Activated CD4-positive, alpha-beta memory T cell treated with anti-CD3 and anti-CD28 coated beads, Interleukin-2, amount 10 ng/mL, durations not matched to agents 7 days and 5 days (primary cell): ENCODE results near the gene RC3H1. TPM values are rescaled to one million over a fixed set of nuclear protein-coding genes. Genes with fewer than 3 reads are reported as not detected.
"Not testable (repeated sequence)": the region's sequence is repeated elsewhere in the genome, so short reads cannot be mapped to it uniquely, and the experiment has no call there.

Experiments used
- CTCF ChIA-PET: fragments of 350-600 bp; sonication (Branson Sonifier 250); formaldehyde crosslinking; loops from one replicate; lab custom pipeline; 2021; ENCODE audit warnings: antibody characterized with exemption, inconsistent platforms; lab: Charles Lee
- POLR2A ChIA-PET: fragments of 350-600 bp; sonication (Branson Sonifier 250); formaldehyde crosslinking; loops from one replicate; lab custom pipeline; 2021; ENCODE audit warnings: antibody characterized with exemption; lab: Charles Lee
- DNase-seq: peaks from one replicate; pipeline ENCODE4 v3.0.0-alpha.2; 2020
- H3K27ac Mint-ChIP-seq: one replicate; pipeline ENCODE4 v1.8.0; 2021; ENCODE audit warnings: mild to moderate bottlenecking, mixed read lengths
- H3K27me3 Mint-ChIP-seq: one replicate; pipeline ENCODE4 v1.8.0; 2021; ENCODE audit warnings: mixed read lengths
- H3K36me3 Mint-ChIP-seq: one replicate; pipeline ENCODE4 v1.8.0; 2021; ENCODE audit warnings: low read depth, mixed read lengths
- H3K4me1 Mint-ChIP-seq: one replicate; pipeline ENCODE4 v1.8.0; 2021; ENCODE audit warnings: mixed read lengths
- H3K4me3 Mint-ChIP-seq: one replicate; pipeline ENCODE4 v1.8.0; 2021; ENCODE audit warnings: mild to moderate bottlenecking, mixed read lengths
- H3K9me3 Mint-ChIP-seq: one replicate; pipeline ENCODE4 v1.8.0; 2021; ENCODE audit warnings: mixed read lengths
- total RNA-seq, 2 experiments: library from RNA; stranded (reverse); gene quantifications; one replicate each; pipeline ENCODE4 v1.2.3, GENCODE V29; 2021

RC3H1 gene
- total RNA-seq, 2 experiments from 2014 or later = 29.6 to 33.6 TPM

DNA sequence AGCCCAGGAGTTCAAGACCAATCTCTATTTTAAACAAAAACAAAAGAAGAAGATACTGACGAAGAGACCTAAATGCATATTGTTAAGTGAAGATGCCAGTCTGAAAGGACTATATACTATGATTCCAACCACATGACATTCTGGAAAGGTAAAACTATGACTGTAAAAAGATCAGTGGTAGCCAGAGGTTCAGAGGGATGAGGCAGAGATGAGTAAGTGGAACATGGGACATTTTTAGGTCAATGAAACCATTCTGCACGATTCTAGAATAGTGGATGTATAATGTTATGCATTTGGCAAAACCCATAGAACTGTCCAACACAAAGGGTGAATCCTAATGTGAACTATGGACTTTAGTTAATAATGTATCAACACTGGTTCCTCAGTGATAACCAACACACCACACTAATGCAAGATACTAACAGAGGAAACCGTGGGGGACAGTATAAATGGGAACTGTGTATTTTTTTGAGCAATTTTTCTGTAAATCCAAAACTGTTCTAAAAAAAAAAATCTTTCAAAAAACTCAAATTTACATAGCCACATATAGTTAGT is 8.2 kb downstream of the RC3H1 start:
- H3K27me3 Mint-ChIP-seq = no peaks in the 10 kb centered on the region
- H3K4me1 Mint-ChIP-seq = peaks cover 35% of the 10 kb centered on the region
- DNase-seq = no peak
- no peak overlapping the region for H3K27ac Mint-ChIP-seq
- ChIA-PET CTCF (no interaction called here), POLR2A (no interaction called here)
- H3K36me3 Mint-ChIP-seq = peaks cover 42% of the 10 kb centered on the region
- peaks cover 2% of the 10 kb centered on the region for H3K9me3 Mint-ChIP-seq
- H3K4me3 Mint-ChIP-seq = no peak overlapping the region

DNA sequence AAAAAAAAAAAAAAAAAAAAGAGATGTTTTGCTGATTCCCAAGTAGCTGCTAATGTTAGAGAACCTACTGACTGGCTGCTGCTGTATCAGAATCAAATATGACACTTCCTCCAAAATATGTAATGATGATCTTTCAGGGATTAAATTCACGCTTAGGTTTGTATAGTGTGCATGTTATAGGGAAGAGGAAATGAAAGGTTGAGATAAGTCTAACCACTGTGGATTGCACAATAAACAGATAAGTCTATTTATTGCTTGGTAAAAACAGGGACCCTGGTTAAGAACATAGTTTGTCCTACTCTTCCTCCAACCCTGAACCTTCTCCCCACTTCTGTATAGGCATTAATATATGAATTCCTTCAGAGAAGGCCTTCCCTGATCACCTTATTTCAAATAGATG is 13.2 kb downstream of the RC3H1 start:
- no peak overlapping the region for H3K4me3 Mint-ChIP-seq
- POLR2A ChIA-PET = interaction anchor here (0.5 kb wide), 1 partner anchor 992 kb away, joined by 3 read pairs; no protein-coding TSS in a partner anchor
- DNase-seq = no peak
- peaks cover 2% of the 10 kb centered on the region for H3K9me3 Mint-ChIP-seq
- H3K36me3 Mint-ChIP-seq = peaks cover 45% of the 10 kb centered on the region
- H3K4me1 Mint-ChIP-seq = peaks cover 21% of the 10 kb centered on the region
- CTCF ChIA-PET = interaction anchor here (0.6 kb wide), 1 partner anchor 112 kb away, joined by 3 read pairs; no protein-coding TSS in a partner anchor
- H3K27ac Mint-ChIP-seq = no peak overlapping the region
- H3K27me3 Mint-ChIP-seq = no peaks in the 10 kb centered on the region

DNA sequence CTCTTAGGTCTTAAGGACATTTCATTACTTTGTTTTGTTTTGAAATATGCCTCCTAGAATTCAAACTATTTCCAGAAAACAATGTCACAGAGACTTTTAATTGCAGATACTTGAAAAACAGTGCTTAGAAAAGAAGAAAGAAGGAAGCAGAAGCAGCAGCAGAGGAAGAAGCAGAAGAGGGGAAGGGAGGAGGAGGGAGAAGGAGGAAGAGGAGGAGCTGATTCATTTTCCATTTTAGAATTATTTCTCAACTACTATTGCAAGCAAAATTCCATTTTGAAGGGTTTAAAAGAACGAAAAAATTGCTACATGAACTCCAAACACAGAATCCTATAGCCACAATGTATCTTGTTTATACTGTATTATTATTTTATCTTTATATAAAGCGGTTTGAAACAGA is 13.9 kb downstream of the RC3H1 start:
- H3K36me3 Mint-ChIP-seq = peaks cover 45% of the 10 kb centered on the region
- H3K4me1 Mint-ChIP-seq = peaks cover 20% of the 10 kb centered on the region
- no peak overlapping the region for H3K27ac Mint-ChIP-seq
- no peak for DNase-seq
- POLR2A ChIA-PET = no interaction called here
- H3K9me3 Mint-ChIP-seq = peaks cover 2% of the 10 kb centered on the region
- CTCF ChIA-PET = no interaction called here
- no peaks in the 10 kb centered on the region for H3K27me3 Mint-ChIP-seq
- H3K4me3 Mint-ChIP-seq = no peak overlapping the region

DNA sequence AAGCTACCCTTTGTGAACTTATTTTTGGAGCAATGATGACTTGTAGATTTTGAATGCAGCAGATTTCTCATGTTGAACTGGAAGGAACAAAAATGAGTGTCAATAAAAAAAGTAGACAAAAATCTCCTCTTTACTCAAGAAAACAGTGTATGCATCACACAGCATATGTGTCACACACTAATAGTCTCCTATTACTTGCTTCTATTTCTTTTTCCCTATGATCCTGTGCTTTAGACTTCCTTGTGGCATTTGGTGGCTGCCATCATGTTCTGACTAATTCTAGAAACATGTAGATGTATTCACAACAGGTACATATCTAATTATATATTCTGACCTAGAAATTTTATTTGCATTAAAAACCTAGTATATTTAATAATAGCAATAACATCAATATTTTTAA is 14.3 kb downstream of the RC3H1 start:
- ChIA-PET CTCF (no interaction called here), POLR2A (interaction anchor here (0.6 kb wide), 1 partner anchor 254 kb away, joined by 3 read pairs; no protein-coding TSS in a partner anchor)

DNA sequence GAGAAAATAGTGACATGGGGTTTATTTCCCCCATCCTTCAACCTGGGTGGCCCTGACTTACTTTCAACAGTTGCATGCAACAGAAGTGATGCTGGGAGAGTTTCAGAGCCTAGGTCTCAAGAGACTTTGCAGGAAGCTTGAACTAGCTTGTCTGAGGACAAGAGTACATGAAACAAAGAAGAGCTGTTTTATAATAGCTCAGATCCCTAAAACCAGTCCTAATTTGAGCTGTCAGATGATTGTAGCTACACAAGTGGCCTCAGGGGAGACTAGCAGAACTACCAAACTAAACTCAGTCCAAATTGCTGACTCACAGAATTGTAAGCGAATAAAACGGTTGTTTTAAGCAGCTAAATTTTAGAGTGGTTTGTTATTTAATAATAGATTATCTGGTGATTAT is 17.1 kb downstream of the RC3H1 start:
- H3K27me3 Mint-ChIP-seq = no peaks in the 10 kb centered on the region
- H3K9me3 Mint-ChIP-seq = no peaks in the 10 kb centered on the region
- no peak for DNase-seq
- POLR2A ChIA-PET = no interaction called here
- CTCF ChIA-PET = interaction anchor here (1.2 kb wide), 1 partner anchor 128 kb away, joined by 4 read pairs; no protein-coding TSS in a partner anchor
- H3K4me3 Mint-ChIP-seq = no peak overlapping the region
- H3K36me3 Mint-ChIP-seq = peaks cover 34% of the 10 kb centered on the region
- peaks cover 21% of the 10 kb centered on the region for H3K4me1 Mint-ChIP-seq
- no peak overlapping the region for H3K27ac Mint-ChIP-seq

More for the DNA sequence above, 14.3 kb downstream of the RC3H1 start:
- H3K27ac Mint-ChIP-seq = no peak overlapping the region
- no peaks in the 10 kb centered on the region for H3K27me3 Mint-ChIP-seq
- H3K36me3 Mint-ChIP-seq = peaks cover 43% of the 10 kb centered on the region
- peaks cover 20% of the 10 kb centered on the region for H3K4me1 Mint-ChIP-seq
- no peak overlapping the region for H3K4me3 Mint-ChIP-seq
- H3K9me3 Mint-ChIP-seq = peaks cover 2% of the 10 kb centered on the region
- no peak for DNase-seq

DNA sequence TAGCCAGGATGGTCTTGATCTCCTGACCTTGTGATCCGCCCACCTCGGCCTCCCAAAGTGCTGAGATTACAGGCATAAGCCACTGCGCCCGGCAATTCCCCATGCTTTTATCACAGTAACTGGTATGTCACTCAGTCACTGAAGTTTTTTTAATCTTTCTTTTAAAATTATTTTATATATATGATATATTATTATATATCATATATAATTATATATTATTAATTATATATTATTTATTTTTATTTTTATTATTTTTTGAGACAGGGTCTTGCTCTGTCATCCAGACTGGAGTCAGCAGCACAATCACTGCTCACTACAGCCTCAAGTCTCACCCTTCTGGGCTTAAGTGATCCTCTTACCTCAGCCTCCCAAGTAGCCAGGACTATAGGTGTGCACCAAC is 18.3 kb downstream of the RC3H1 start:
- POLR2A ChIA-PET = no interaction called here
- H3K27ac Mint-ChIP-seq = no peak overlapping the region
- no peak for DNase-seq
- peaks cover 11% of the 10 kb centered on the region for H3K4me1 Mint-ChIP-seq
- CTCF ChIA-PET = no interaction called here
- no peak overlapping the region for H3K4me3 Mint-ChIP-seq
- H3K9me3 Mint-ChIP-seq = no peaks in the 10 kb centered on the region
- H3K27me3 Mint-ChIP-seq = no peaks in the 10 kb centered on the region
- peaks cover 26% of the 10 kb centered on the region for H3K36me3 Mint-ChIP-seq

DNA sequence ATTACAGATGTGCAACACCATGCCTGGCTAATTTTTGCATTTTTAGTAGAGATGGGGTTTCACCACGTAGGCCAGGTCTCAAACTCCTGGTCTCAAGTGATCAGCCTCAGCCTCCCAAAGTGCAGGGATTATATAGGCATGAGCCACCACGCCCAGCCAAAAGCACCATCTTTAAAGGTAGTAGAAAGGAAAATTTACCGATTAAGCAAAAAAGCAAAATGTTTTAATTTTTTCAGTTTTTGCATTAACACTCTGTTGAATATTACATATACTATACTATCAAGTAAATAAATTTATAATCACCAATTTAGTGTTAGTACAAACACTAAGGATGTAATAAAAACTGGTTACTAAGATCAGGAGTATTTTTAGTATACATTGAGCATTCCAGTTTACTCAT is 20.6 kb downstream of the RC3H1 start:
- Mint-ChIP-seq H3K4me1 (peaks cover 18% of the 10 kb centered on the region), H3K4me3 (no peak overlapping the region), H3K27ac (no peak overlapping the region), H3K36me3 (peaks cover 18% of the 10 kb centered on the region), H3K9me3 (no peaks in the 10 kb centered on the region), H3K27me3 (no peaks in the 10 kb centered on the region)
- ChIA-PET CTCF (no interaction called here), POLR2A (no interaction called here)
- no peak for DNase-seq

DNA sequence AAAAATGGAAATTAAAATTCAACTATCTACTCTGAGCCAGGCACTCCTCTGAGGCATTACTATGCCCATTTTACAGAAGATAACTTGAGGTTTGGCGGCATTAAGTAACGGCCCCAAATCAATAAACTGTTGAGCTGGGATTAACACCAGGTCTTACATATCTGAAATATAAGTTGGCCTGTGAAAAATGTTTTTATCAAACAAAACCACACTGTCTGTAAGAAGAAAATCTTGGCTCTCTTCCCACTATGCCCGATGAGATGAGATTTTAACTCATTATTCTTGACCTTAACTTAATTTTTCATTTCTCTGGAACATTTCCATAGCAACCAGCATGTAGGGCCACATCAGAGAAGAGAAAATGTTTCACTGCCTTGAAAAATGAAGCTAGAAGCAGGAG is 21.8 kb downstream of the RC3H1 start:
- Mint-ChIP-seq H3K9me3 (no peaks in the 10 kb centered on the region), H3K4me3 (no peak overlapping the region), H3K27ac (no peak overlapping the region), H3K27me3 (no peaks in the 10 kb centered on the region), H3K36me3 (peaks cover 17% of the 10 kb centered on the region), H3K4me1 (peaks cover 22% of the 10 kb centered on the region)
- POLR2A ChIA-PET = interaction anchor here (0.9 kb wide), 1 partner anchor 13 kb away, joined by 3 read pairs; no protein-coding TSS in a partner anchor
- no peak for DNase-seq
- CTCF ChIA-PET = no interaction called here

DNA sequence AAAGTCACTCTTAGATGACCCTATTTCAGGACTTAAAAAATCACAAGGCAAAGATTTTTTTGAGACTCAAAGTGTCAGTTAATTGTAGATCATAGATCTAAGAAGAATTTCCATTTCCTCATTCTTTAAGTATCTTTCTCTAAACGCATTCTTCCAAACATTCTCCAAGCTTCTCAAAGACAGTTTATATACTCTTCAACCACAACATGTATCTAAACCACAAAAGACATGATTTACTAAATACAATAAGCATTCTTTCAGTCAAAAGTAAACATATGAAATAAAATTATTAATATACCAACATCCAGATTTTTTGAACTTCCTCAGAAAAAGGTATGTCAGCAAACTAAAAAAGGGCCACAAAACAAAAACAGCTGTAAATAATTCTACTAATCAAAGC is 24.4 kb downstream of the RC3H1 start:
- ChIA-PET POLR2A (no interaction called here), CTCF (no interaction called here)
- H3K27ac Mint-ChIP-seq = no peak overlapping the region
- no peak overlapping the region for H3K4me3 Mint-ChIP-seq
- DNase-seq = no peak
- no peaks in the 10 kb centered on the region for H3K27me3 Mint-ChIP-seq
- H3K9me3 Mint-ChIP-seq = no peaks in the 10 kb centered on the region
- H3K36me3 Mint-ChIP-seq = peaks cover 12% of the 10 kb centered on the region
- H3K4me1 Mint-ChIP-seq = peaks cover 22% of the 10 kb centered on the region

DNA sequence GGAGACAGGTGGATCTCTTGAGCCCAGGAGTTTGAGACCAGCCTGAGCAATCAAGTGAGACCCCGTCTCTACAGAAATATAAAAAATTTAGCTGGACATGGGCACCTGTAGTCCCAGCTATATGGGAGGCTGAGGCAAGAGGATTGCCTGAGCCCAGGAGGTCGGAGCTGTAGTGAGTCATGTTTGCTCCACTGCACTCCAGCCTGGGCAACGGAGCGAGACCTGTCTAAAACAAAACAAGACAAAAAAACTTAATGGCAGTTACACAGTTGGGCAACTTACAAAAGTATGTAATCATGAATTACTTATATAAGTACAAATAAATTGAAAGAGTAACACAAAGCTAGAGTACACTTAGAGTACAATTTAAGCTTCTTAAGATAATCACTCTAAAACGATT is 25.2 kb downstream of the RC3H1 start:
- Mint-ChIP-seq H3K9me3 (no peaks in the 10 kb centered on the region), H3K27ac (no peak overlapping the region), H3K4me3 (no peak overlapping the region), H3K4me1 (peaks cover 21% of the 10 kb centered on the region), H3K27me3 (no peaks in the 10 kb centered on the region), H3K36me3 (peaks cover 18% of the 10 kb centered on the region)
- ChIA-PET POLR2A (interaction anchor here (1.2 kb wide), 1 partner anchor 10 kb away, joined by 3 read pairs; no protein-coding TSS in a partner anchor), CTCF (no interaction called here)
- no peak for DNase-seq

DNA sequence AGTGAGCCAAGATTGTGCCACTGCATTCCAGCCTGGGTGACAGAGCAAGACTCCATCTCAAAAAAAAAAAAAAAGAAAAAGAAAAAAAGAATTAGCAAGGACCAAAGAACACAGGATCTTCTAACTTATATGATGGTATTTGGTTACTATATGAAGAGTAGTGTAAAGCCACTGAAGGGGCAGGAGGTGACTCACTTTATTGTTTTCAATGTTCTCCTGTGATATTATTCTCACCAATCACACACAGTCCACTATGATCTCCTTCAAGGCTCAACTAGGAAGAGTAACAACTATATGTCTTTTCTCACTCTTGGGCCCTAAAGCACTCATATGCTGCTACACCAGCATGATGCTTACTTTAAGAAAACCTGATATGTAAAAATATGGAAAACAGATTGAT is 26.7 kb downstream of the RC3H1 start:
- H3K4me1 Mint-ChIP-seq = peaks cover 16% of the 10 kb centered on the region
- no peaks in the 10 kb centered on the region for H3K9me3 Mint-ChIP-seq
- POLR2A ChIA-PET = no interaction called here
- H3K27me3 Mint-ChIP-seq = no peaks in the 10 kb centered on the region
- no peak for DNase-seq
- no peak overlapping the region for H3K4me3 Mint-ChIP-seq
- no peak overlapping the region for H3K27ac Mint-ChIP-seq
- CTCF ChIA-PET = interaction anchor here (0.7 to 0.9 kb wide), 3 partner anchors 28 to 1425 kb away, joined by 3 to 4 read pairs (median 3); no protein-coding TSS in a partner anchor
- peaks cover 26% of the 10 kb centered on the region for H3K36me3 Mint-ChIP-seq

DNA sequence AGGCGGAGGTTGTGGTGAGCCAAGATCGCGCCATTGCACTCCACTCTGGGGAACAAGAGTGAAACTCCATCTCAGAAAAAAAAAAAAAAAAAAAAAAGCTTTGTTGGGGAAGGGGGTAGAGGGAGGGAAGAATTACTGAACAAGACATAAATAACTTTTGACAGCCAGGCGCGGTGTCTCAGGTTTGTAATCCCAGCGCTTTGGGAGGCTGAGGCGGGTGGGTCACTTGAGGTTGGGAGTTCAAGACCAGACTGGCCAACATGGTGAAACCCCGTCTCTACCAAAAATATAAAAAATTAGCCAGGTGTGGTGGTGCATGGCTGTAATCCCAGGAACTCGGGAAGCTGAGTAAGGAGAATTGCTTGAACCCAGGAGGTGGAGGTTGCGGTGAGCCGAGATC is 28.2 kb downstream of the RC3H1 start:
- CTCF ChIA-PET, DNase-seq, H3K27me3 Mint-ChIP-seq, H3K4me3 Mint-ChIP-seq, H3K27ac Mint-ChIP-seq, H3K9me3 Mint-ChIP-seq: not testable (repeated sequence)
- Mint-ChIP-seq H3K36me3 (peaks cover 24% of the 10 kb centered on the region), H3K4me1 (peaks cover 16% of the 10 kb centered on the region)
- POLR2A ChIA-PET = interaction anchor here (0.9 kb wide), 1 partner anchor 28 kb away, joined by 3 read pairs; the partner anchor contains the start of gene RC3H1

DNA sequence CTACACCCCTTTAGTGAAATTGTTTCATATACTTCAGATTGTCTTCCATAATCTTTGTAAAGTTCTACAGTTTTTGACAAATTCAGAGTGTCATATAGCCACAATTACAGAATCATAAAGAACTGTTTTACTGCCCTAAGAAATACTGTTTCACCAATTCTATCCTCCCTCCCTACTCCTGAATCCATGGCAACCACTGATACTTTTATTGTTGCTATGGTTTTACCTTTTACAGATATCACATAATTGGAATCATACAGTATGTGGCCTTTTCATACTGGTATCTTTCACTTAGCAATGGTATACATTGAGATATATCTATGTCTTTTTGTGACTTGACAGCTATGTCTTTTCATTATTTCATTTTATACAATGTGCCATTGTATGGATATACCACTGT is 34.1 kb downstream of the RC3H1 start:
- Mint-ChIP-seq H3K4me3 (no peak overlapping the region), H3K27me3 (no peaks in the 10 kb centered on the region), H3K4me1 (no peaks in the 10 kb centered on the region), H3K9me3 (no peaks in the 10 kb centered on the region), H3K27ac (no peak overlapping the region), H3K36me3 (peaks cover 41% of the 10 kb centered on the region)
- ChIA-PET POLR2A (interaction anchor here (0.8 to 2.0 kb wide), 2 partner anchors 10 to 34 kb away, joined by 3 to 6 read pairs; partner anchors contain the start of gene RC3H1), CTCF (no interaction called here)
- no peak for DNase-seq
